HEK293T (cell line): Measurements from ENCODE around the gene TNFAIP8.

ENCODE experiments used
- ARNT ChIP-seq: fragments of 450-650 bp; IDR thresholded peaks from 2 replicates; pipeline ENCODE4 v1.6.1; 2017; ENCODE audit warnings: mild to moderate bottlenecking
- CTBP1 ChIP-seq: fragments of 450-650 bp; IDR thresholded peaks from 2 replicates; pipeline ENCODE4 v1.6.1; 2016; ENCODE audit warnings: borderline replicate concordance
- FOXA1 ChIP-seq: fragments of 450-650 bp; IDR thresholded peaks from 2 replicates; pipeline ENCODE4 v1.6.1; 2016; ENCODE audit warnings: mild to moderate bottlenecking
- NFRKB ChIP-seq: fragments of 450-650 bp; IDR thresholded peaks from 2 replicates; pipeline ENCODE4 v1.6.1; 2016; ENCODE audit warnings: mild to moderate bottlenecking, moderate library complexity
- PKNOX1 ChIP-seq: fragments of 450-650 bp; IDR thresholded peaks from 2 replicates; pipeline ENCODE4 v1.6.1; 2016
- SP1 ChIP-seq: fragments of 450-650 bp; IDR thresholded peaks from 2 replicates; pipeline ENCODE4 v1.6.1; 2017
- TARDBP ChIP-seq: fragments of 450-650 bp; IDR thresholded peaks from 2 replicates; pipeline ENCODE4 v1.6.1; 2016
- ZNF384 ChIP-seq: fragments of 450-650 bp; IDR thresholded peaks from 2 replicates; pipeline ENCODE4 v1.6.1; 2016

GRCh38 chr5:119412279-119413227 is 56.7 kb downstream of the TNFAIP8 start:
- TF ChIP-seq ZNF384, result no peak
- TF ChIP-seq FOXA1, result no peak
- TF ChIP-seq TARDBP, result no peak
- no peak for TF ChIP-seq SP1
- no peak for TF ChIP-seq ARNT
- TF ChIP-seq NFRKB, result no peak
- TF ChIP-seq CTBP1, result no peak
- no peak; the same call in 1 of the 2 replicates for TF ChIP-seq PKNOX1
